Ovary (tissue), 3 donors: ENCODE results near the gene SLC15A1.

Experiments used
- CTCF ChIP-seq, 3 donors: fragments of 450-650 bp in 2 of 3; fragments of 200-600 bp in 1 of 3; IDR thresholded peaks; one replicate each; pipeline versions ENCODE4 v1.5.1 to v1.8.0; 2016 to 2022; ENCODE audit warnings: antibody characterized with exemption in 3 of 3, mild to moderate bottlenecking in 1 of 3
- POLR2A ChIP-seq: fragments of 450-650 bp; IDR thresholded peaks from one replicate; pipeline ENCODE4 v1.6.1; 2017; ENCODE audit warnings: antibody characterized with exemption, mild to moderate bottlenecking, moderate library complexity
- donor health status: DM: no; HTN: no; CAD: no.

GRCh38 chr13:98658131-98658530 is 94.3 kb downstream of the SLC15A1 start:
- TF ChIP-seq POLR2A, result no peak
- no peak for TF ChIP-seq CTCF (IDR thresholded peaks at IDR 0.05)
